ENCODE results near the gene RBM43.

RBM43 gene

GRCh38 chr2:151268085-151268484 is 6.4 kb upstream of the RBM43 start:
- no peak overlapping the region for H3K27ac ChIP-seq
- TF ChIP-seq ZFX (IDR thresholded peaks at IDR 0.05; ENCODE audit: borderline replicate concordance) (no peak), CTCF (IDR thresholded peaks at IDR 0.05) (no peak)

GRCh38 chr2:151267537-151267936 is 5.9 kb upstream of the RBM43 start:
- no peak for TF ChIP-seq CTCF (IDR thresholded peaks at IDR 0.05)
- TF ChIP-seq ZFX (IDR thresholded peaks at IDR 0.05; ENCODE audit: borderline replicate concordance): no peak

GRCh38 chr2:151265991-151266390 is 4.3 kb upstream of the RBM43 start:
- no peak for TF ChIP-seq ZFX (IDR thresholded peaks at IDR 0.05; ENCODE audit: borderline replicate concordance)
- no peak for TF ChIP-seq CTCF (IDR thresholded peaks at IDR 0.05)
- no peak overlapping the region for H3K27ac ChIP-seq

More at GRCh38 chr2:151267537-151267936, 5.9 kb upstream of the RBM43 start:
- H3K27ac ChIP-seq: no peak overlapping the region

GRCh38 chr2:151264157-151264825 is 2.6 kb upstream of the RBM43 start:
- no peak for TF ChIP-seq CTCF (IDR thresholded peaks at IDR 0.05)
- TF ChIP-seq ZFX (IDR thresholded peaks at IDR 0.05; ENCODE audit: borderline replicate concordance): no peak
- no peak overlapping the region for H3K27ac ChIP-seq

GRCh38 chr2:151262629-151263028 is 966 bp upstream of the RBM43 start:
- no peak for TF ChIP-seq CTCF (IDR thresholded peaks at IDR 0.05)
- no peak for TF ChIP-seq ZFX (IDR thresholded peaks at IDR 0.05; ENCODE audit: borderline replicate concordance)

GRCh38 chr2:151261977-151262291 is 271 bp upstream of the RBM43 start:
- no peak for TF ChIP-seq ZFX (IDR thresholded peaks at IDR 0.05; ENCODE audit: borderline replicate concordance)
- no peak for TF ChIP-seq CTCF (IDR thresholded peaks at IDR 0.05)
- no peak overlapping the region for H3K27ac ChIP-seq

More at GRCh38 chr2:151262629-151263028, 966 bp upstream of the RBM43 start:
- H3K27ac ChIP-seq: no peak overlapping the region

- no peak for TF ChIP-seq CTCF (IDR thresholded peaks at IDR 0.05)
- no peak overlapping the region for H3K27ac ChIP-seq
Observed at GRCh38 chr2:151260573-151261230, 961 bp downstream of the RBM43 start.

All from 22Rv1 (cell line).